Hepatocyte (in vitro differentiated cells): ENCODE results near the gene PLEKHA8. TPM values are rescaled to one million over a fixed set of nuclear protein-coding genes. Genes with fewer than 3 reads are reported as not detected.

Experiments
- DNase-seq: peaks from one replicate; pipeline ENCODE4 v3.0.0-alpha.2; 2016; ENCODE audit warnings: low spot score
- H2AFZ ChIP-seq: fragments of 200-600 bp; sonication (generic); 2 replicates; pipeline ENCODE4 v1.6.0; 2016; ENCODE audit warnings: antibody characterized with exemption, mild to moderate bottlenecking
- H3K27ac ChIP-seq: fragments of 200-600 bp; sonication (generic); 2 replicates; pipeline ENCODE4 v1.5.1; 2016; ENCODE audit warnings: mild to moderate bottlenecking
- H3K27me3 ChIP-seq: fragments of 200-600 bp; sonication (generic); 2 replicates; pipeline ENCODE4 v1.6.1; 2016
- H3K36me3 ChIP-seq: fragments of 200-600 bp; sonication (generic); replicated peaks from 2 replicates; pipeline ENCODE4 v1.5.1; 2016; ENCODE audit warnings: low read depth; ENCODE audit not compliant: insufficient read depth
- H3K4me1 ChIP-seq: fragments of 200-600 bp; sonication (generic); 2 replicates; pipeline ENCODE4 v1.5.1; 2016; ENCODE audit warnings: mild to moderate bottlenecking, moderate library complexity; ENCODE audit not compliant: insufficient read depth
- H3K4me2 ChIP-seq: fragments of 200-600 bp; sonication (generic); 2 replicates; pipeline ENCODE4 v1.6.0; 2016
- H3K4me3 ChIP-seq: fragments of 200-600 bp; sonication (generic); 2 replicates; pipeline ENCODE4 v1.5.1; 2016; ENCODE audit warnings: mild to moderate bottlenecking
- H3K79me2 ChIP-seq: fragments of 200-600 bp; sonication (generic); 2 replicates; pipeline ENCODE4 v1.6.0; 2017; ENCODE audit warnings: mild to moderate bottlenecking
- H3K9me2 ChIP-seq: fragments of 200-600 bp; sonication (generic); replicated peaks from 2 replicates; pipeline ENCODE4 v1.6.0; 2017; ENCODE audit warnings: mild to moderate bottlenecking; ENCODE audit not compliant: insufficient read depth
- H3K9me3 ChIP-seq: fragments of 200-600 bp; sonication (generic); 2 replicates; pipeline ENCODE4 v1.5.1; 2016; ENCODE audit warnings: low read depth, mild to moderate bottlenecking
- H4K20me1 ChIP-seq: fragments of 200-600 bp; sonication (generic); 2 replicates; pipeline ENCODE4 v1.6.0; 2016; ENCODE audit warnings: mild to moderate bottlenecking; ENCODE audit not compliant: insufficient read depth, poor library complexity, severe bottlenecking
- EZH2 ChIP-seq: fragments of 200-600 bp; sonication (generic); IDR thresholded peaks from 2 replicates; pipeline ENCODE4 v1.6.1; 2016; ENCODE audit warnings: antibody characterized with exemption, mild to moderate bottlenecking, borderline replicate concordance
- EZH2phosphoT487 ChIP-seq: fragments of 200-600 bp; sonication (generic); IDR thresholded peaks from one replicate; pipeline ENCODE4 v1.6.1; 2018; ENCODE audit warnings: antibody characterized with exemption, mild to moderate bottlenecking, low read depth, moderate library complexity; ENCODE audit not compliant: unreplicated experiment, severe bottlenecking
- WGBS: methylation state at CpG from one replicate; pipeline ENCODE4 v1.1.6; 2016; ENCODE audit warnings: low lambda C conversion rate; ENCODE audit errors: missing lambda C conversion rate; 5-methylcytosine and 5-hydroxymethylcytosine counted together
- polyA plus RNA-seq: library from polyadenylated mRNA; unstranded; fragments of >200 nt; fragmentation: Nextera tagmentation; extraction: Ambion mirVana; gene quantifications from 2 replicates; pipeline ENCODE4 v1.2.1, GENCODE V29; 2016
- total RNA-seq: library from RNA; depleted of rRNA; stranded (reverse); fragments of >200 nt; gene quantifications from 2 replicates; pipeline ENCODE4 v1.2.3, GENCODE V29; 2014
- TF ChIP-seq, protein P1 (sequence below): fragments of 200-600 bp; sonication (generic); IDR thresholded peaks from 2 replicates; pipeline ENCODE4 v1.5.1; 2016; ENCODE audit warnings: antibody characterized with exemption, mild to moderate bottlenecking; ENCODE audit not compliant: poor library complexity

The PLEKHA8 gene
- total and polyA plus RNA-seq, 2 experiments from 2014 or later, result 8.7 to 17.9 TPM

DNA sequence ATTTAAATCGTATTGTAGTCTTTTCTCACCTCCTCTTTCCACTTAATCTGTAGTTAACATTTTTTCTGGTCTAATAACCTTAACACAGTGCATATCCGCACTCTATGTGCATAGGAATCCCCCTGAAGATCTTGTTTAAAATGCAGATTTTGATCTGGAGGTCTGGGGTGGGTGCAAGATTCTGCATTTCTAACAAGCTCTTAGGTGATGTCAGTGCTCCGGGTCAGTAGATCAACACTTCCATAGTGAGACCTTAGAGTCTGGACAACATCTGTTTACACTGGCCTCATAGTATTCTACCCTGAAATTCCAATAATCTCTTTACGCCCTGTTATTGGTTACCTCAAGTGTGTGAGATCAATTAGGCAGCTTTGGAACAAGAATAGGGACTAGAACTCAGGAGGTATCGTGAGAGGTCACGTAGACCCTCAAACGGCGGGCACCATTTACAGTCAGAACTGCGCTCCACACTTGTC, 434 bp upstream of the PLEKHA8 start:
- TF ChIP-seq EZH2 (no peak), EZH2phosphoT487 (no peak)
- TF ChIP-seq, protein P1, sequence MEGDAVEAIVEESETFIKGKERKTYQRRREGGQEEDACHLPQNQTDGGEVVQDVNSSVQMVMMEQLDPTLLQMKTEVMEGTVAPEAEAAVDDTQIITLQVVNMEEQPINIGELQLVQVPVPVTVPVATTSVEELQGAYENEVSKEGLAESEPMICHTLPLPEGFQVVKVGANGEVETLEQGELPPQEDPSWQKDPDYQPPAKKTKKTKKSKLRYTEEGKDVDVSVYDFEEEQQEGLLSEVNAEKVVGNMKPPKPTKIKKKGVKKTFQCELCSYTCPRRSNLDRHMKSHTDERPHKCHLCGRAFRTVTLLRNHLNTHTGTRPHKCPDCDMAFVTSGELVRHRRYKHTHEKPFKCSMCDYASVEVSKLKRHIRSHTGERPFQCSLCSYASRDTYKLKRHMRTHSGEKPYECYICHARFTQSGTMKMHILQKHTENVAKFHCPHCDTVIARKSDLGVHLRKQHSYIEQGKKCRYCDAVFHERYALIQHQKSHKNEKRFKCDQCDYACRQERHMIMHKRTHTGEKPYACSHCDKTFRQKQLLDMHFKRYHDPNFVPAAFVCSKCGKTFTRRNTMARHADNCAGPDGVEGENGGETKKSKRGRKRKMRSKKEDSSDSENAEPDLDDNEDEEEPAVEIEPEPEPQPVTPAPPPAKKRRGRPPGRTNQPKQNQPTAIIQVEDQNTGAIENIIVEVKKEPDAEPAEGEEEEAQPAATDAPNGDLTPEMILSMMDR, result no peak
- Histone ChIP-seq H3K9me3 (no peaks in the 10 kb centered on the region), H3K4me3 (peak overlapping the region; percentile 47), H3K4me2 (peak overlapping the region; percentile 77), H3K27me3 (no peaks in the 10 kb centered on the region), H2AFZ (peak overlapping the region; percentile 56), H3K27ac (peak overlapping the region; percentile 81), H3K79me2 (peaks cover 69% of the 10 kb centered on the region), H3K36me3 (no peaks in the 10 kb centered on the region), H4K20me1 (peaks cover 12% of the 10 kb centered on the region), H3K4me1 (peaks cover 33% of the 10 kb centered on the region), H3K9me2 (no peaks in the 10 kb centered on the region)
- DNase-seq, result no peak
- WGBS, result 3% methylated on average over 9 of the region's 9 CpGs

DNA sequence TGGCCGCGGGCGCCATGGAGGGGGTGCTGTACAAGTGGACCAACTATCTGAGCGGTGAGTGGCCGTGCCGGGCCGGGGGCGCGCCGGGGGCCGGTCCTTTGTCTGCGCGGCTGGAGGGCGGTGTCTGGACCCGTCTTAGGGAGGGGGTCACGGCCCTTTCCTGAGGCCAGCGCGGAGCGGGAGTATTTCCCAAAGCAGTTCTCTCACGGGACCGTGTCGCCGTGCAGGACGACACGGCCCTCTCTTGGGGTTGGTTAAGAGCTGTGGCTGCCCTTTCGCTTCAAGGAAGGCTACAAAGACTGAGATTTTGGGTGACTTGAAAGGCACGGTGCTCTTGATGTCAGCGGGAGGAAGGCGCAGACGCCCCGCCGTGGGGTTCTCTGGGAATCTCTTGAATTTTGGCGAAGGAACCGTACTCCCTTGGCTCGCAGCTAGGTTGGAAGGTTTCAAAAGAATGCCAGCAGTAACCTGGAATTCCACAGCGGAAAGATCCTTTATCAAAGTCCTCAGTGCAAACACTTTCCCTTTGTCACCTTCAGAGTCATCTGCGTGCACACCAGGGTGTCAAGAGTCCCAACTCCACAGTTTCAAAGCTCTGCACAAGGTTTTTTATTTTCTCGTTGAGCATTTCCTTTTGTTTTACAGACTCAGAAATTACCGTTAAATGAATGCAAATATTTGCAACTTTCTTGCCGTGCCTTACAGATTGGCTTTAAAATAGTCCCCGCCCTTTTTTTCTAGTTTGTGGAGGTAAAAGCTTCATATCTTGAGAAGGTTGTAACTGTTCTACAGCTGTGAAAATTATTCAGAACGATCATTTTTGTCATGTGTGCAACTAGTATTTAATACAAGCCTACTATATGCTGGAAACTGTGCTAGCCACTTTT, 780 bp downstream of the PLEKHA8 start:
- H3K36me3 ChIP-seq, result no peaks in the 10 kb centered on the region
- peak overlapping the region; percentile 81 for H3K27ac ChIP-seq
- 3% methylated on average over 29 of the region's 42 CpGs for WGBS
- H3K4me1 ChIP-seq, result peaks cover 36% of the 10 kb centered on the region
- peaks cover 12% of the 10 kb centered on the region for H4K20me1 ChIP-seq
- peak overlapping the region; percentile 77 for H3K4me2 ChIP-seq
- H3K4me3 ChIP-seq, result peak overlapping the region; percentile 88
- H3K79me2 ChIP-seq, result peaks cover 68% of the 10 kb centered on the region
- TF ChIP-seq EZH2 (no peak), EZH2phosphoT487 (no peak)
- TF ChIP-seq, protein P1, result no peak
- peak overlapping the region; percentile 77 for H2AFZ ChIP-seq
- H3K27me3 ChIP-seq, result no peaks in the 10 kb centered on the region
- H3K9me2 ChIP-seq, result no peaks in the 10 kb centered on the region
- peak; percentile 55 for DNase-seq
- H3K9me3 ChIP-seq, result no peaks in the 10 kb centered on the region

DNA sequence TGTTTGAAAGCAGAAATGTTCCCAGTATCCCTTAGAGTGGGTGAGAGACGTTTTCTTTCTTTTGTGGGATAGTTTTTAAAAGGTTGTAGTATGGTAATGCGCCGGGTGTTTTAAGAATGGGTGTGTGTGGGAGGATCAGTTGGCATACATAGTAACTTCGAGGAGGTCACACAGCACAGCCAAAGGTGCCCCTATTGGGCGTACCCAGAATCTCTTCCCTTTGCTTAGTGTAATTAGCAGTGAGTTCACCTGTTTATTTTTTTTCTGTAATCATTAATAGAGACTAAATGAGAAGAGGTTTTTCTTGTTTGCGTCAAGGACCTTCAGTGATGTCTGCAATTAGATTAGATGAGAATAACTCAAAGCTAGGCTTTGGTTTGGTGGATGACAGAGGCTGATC, 1.5 kb downstream of the PLEKHA8 start:
- H2AFZ ChIP-seq, result no peak overlapping the region
- no peaks in the 10 kb centered on the region for H3K36me3 ChIP-seq
- peak overlapping the region; percentile 81 for H3K27ac ChIP-seq
- WGBS, result 17% methylated on average over 6 of the region's 6 CpGs
- no peaks in the 10 kb centered on the region for H3K27me3 ChIP-seq
- peak; percentile 17 for DNase-seq
- TF ChIP-seq EZH2phosphoT487, result no peak
- TF ChIP-seq EZH2, result no peak
- TF ChIP-seq, protein P1, result no peak
- H3K4me3 ChIP-seq, result peak overlapping the region; percentile 88
- no peaks in the 10 kb centered on the region for H3K9me2 ChIP-seq
- no peaks in the 10 kb centered on the region for H3K9me3 ChIP-seq
- peaks cover 34% of the 10 kb centered on the region for H3K4me1 ChIP-seq
- peaks cover 12% of the 10 kb centered on the region for H4K20me1 ChIP-seq
- H3K4me2 ChIP-seq, result peak overlapping the region; percentile 77
- H3K79me2 ChIP-seq, result peaks cover 68% of the 10 kb centered on the region
